Adrenal gland (tissue), 5 donors: ENCODE measurements around the gene SCNM1.

Experiments used
- POLR2A ChIP-seq, 2 donors: fragments of 450-650 bp; IDR thresholded peaks; one replicate each; pipeline ENCODE4 v1.6.1; 2017; ENCODE audit warnings: antibody characterized with exemption in 2 of 2, mild to moderate bottlenecking in 2 of 2, moderate library complexity in 1 of 2
- TF ChIP-seq, protein P1 (sequence below), 6 experiments: fragments of 450-650 bp in 4 of 6; fragments of 200-600 bp in 2 of 6; sonication (generic) in 1 of 6; IDR thresholded peaks; 1 replicate in 5 of 6; 2 replicates in 1 of 6; pipeline versions ENCODE4 v1.5.1 to v1.8.0; 2016 to 2021; ENCODE audit warnings: antibody characterized with exemption in 6 of 6, mild to moderate bottlenecking in 2 of 6, moderate library complexity in 1 of 6
- donor health status: DM: no; HTN: no; CAD: no.

DNA sequence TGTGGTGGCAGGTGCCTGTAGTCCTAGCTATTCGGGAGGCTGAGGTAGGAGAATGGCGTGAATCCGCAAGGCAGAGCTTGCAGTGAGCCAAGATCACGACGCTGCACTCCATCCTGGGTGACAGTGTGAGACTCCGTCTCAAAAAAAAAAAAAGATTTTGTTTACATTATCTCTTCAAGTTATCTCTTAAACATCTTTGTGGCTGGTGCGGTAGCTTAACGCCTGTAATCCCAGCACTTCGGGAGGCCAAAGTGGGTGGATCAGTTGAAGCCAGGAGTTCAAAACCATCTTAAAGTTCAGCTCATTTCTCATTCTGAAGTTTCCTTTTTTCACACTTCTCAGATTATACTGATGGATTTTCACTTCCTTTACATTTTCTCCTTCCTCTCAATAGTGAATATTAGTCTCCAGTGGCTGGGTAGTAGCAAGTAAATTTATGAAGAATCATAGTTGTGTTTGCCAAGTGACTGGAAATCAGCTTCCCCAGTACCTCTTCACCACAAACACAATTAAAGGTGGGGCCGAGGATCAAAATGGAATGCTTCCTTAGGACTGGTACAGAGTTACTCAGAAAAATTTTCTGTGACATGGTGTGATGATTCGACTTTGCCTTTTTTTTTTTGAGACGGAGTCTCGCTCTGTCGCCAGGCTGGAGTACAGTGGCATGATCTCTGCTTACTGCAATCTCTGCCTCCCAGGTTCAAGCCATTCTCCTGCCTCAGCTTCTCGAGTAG, 46.2 kb downstream of the SCNM1 start:
- TF ChIP-seq, protein P1, sequence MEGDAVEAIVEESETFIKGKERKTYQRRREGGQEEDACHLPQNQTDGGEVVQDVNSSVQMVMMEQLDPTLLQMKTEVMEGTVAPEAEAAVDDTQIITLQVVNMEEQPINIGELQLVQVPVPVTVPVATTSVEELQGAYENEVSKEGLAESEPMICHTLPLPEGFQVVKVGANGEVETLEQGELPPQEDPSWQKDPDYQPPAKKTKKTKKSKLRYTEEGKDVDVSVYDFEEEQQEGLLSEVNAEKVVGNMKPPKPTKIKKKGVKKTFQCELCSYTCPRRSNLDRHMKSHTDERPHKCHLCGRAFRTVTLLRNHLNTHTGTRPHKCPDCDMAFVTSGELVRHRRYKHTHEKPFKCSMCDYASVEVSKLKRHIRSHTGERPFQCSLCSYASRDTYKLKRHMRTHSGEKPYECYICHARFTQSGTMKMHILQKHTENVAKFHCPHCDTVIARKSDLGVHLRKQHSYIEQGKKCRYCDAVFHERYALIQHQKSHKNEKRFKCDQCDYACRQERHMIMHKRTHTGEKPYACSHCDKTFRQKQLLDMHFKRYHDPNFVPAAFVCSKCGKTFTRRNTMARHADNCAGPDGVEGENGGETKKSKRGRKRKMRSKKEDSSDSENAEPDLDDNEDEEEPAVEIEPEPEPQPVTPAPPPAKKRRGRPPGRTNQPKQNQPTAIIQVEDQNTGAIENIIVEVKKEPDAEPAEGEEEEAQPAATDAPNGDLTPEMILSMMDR (IDR thresholded peaks at IDR 0.05) = no peak
- TF ChIP-seq POLR2A (IDR thresholded peaks at IDR 0.05) = no peak
